ENCODE results near the gene RHOBTB3. TPM values are rescaled to one million over a fixed set of nuclear protein-coding genes. Genes with fewer than 3 reads are reported as not detected.

RHOBTB3 gene, protein sequence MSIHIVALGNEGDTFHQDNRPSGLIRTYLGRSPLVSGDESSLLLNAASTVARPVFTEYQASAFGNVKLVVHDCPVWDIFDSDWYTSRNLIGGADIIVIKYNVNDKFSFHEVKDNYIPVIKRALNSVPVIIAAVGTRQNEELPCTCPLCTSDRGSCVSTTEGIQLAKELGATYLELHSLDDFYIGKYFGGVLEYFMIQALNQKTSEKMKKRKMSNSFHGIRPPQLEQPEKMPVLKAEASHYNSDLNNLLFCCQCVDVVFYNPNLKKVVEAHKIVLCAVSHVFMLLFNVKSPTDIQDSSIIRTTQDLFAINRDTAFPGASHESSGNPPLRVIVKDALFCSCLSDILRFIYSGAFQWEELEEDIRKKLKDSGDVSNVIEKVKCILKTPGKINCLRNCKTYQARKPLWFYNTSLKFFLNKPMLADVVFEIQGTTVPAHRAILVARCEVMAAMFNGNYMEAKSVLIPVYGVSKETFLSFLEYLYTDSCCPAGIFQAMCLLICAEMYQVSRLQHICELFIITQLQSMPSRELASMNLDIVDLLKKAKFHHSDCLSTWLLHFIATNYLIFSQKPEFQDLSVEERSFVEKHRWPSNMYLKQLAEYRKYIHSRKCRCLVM
- total RNA-seq (33.4 TPM), polyA plus RNA-seq (18.1 TPM)
- long read RNA-seq, donor 1, full-length matches to known transcripts = 1 of 1 reads
- long read RNA-seq, donor 1, partial matches to known transcripts = 0 of 1 reads
- long read RNA-seq, donor 1, other reads (novel, unspliced or antisense) = 0 of 1 reads
- long read RNA-seq, donor 2 = 0 reads
- long read RNA-seq, donor 3, full-length matches to known transcripts = 6 of 6 reads
- long read RNA-seq, donor 3, partial matches to known transcripts = 0 of 6 reads
- long read RNA-seq, donor 3, other reads (novel, unspliced or antisense) = 0 of 6 reads
- long read RNA-seq, donor 4, full-length matches to known transcripts = 1 of 1 reads
- long read RNA-seq, donor 4, partial matches to known transcripts = 0 of 1 reads
- long read RNA-seq, donor 4, other reads (novel, unspliced or antisense) = 0 of 1 reads
- long read RNA-seq, donor 5, full-length matches to known transcripts = 3 of 13 reads
- long read RNA-seq, donor 5, partial matches to known transcripts = 10 of 13 reads
- long read RNA-seq, donor 5, other reads (novel, unspliced or antisense) = 0 of 13 reads
- long read RNA-seq, donor 6, full-length matches to known transcripts = 1 of 1 reads
- long read RNA-seq, donor 6, partial matches to known transcripts = 0 of 1 reads
- long read RNA-seq, donor 6, other reads (novel, unspliced or antisense) = 0 of 1 reads
- long read RNA-seq, donor 7, partial matches to known transcripts = 30 of 275 reads
- long read RNA-seq, donor 7, other reads (novel, unspliced or antisense) = 245 of 275 reads
- long read RNA-seq, donor 8, partial matches to known transcripts = 6 of 73 reads
- long read RNA-seq, donor 8, other reads (novel, unspliced or antisense) = 66 of 73 reads
- long read RNA-seq, donor 9, full-length matches to known transcripts = 4 of 4 reads
- long read RNA-seq, donor 9, partial matches to known transcripts = 0 of 4 reads
- long read RNA-seq, donor 9, other reads (novel, unspliced or antisense) = 0 of 4 reads
- long read RNA-seq, donor 10, full-length matches to known transcripts = 1 of 179 reads
- long read RNA-seq, donor 10, partial matches to known transcripts = 17 of 179 reads
- long read RNA-seq, donor 10, other reads (novel, unspliced or antisense) = 161 of 179 reads

- H3K4me3 ChIP-seq (ENCODE audit: low read length in 2 of 2) = peak within 1 kb of the TSS; percentile 59 to 74
- H3K27ac ChIP-seq (ENCODE audit: low read depth in 1 of 2, low read length in 1 of 2) = peak within 1 kb of the TSS; percentile 65 to 76
- H3K36me3 ChIP-seq (ENCODE audit: control insufficient read depth in 2 of 2, insufficient read depth in 2 of 2, low read length in 1 of 2) = no peaks in the 10 kb centered on the region
- WGBS = under 1% methylated on average over 78 of the region's 78 CpGs
- H3K27me3 ChIP-seq (ENCODE audit: control insufficient read depth in 2 of 2, insufficient read depth in 1 of 2, low read length in 1 of 2) = peaks cover 2 to 12% of the 10 kb centered on the region in 2 donors
- DNase-seq (ENCODE audit: low read depth in 6 of 9, low spot score in 9 of 9) = peak in 3 of 9 donors; percentile 59 to 80 (median 63)
- H3K9me3 ChIP-seq (ENCODE audit: control insufficient read depth in 2 of 2, insufficient read depth in 1 of 2, low read length in 1 of 2) = no peaks in the 10 kb centered on the region
- peaks cover 10 to 33% of the 10 kb centered on the region in 2 donors for H3K4me1 ChIP-seq (ENCODE audit: control insufficient read depth in 2 of 2, insufficient read depth in 2 of 2, low read length in 2 of 2)
Observed at GRCh38 chr5:95730730-95731570, at the start of gene RHOBTB3. TSS of gene RHOBTB3 (plus strand) at chr5:95731336. CDS start at chr5:95731683, 347 bp downstream.

GRCh38 chr5:95682891-95683290, 48.2 kb upstream of the RHOBTB3 start, which contains the start of gene SPATA9:
TSS of gene SPATA9 (minus strand) at chr5:95682991. CDS start at chr5:95682854, 137 bp downstream.
- 97% methylated on average over 1 of the region's 1 CpG for WGBS

DNA sequence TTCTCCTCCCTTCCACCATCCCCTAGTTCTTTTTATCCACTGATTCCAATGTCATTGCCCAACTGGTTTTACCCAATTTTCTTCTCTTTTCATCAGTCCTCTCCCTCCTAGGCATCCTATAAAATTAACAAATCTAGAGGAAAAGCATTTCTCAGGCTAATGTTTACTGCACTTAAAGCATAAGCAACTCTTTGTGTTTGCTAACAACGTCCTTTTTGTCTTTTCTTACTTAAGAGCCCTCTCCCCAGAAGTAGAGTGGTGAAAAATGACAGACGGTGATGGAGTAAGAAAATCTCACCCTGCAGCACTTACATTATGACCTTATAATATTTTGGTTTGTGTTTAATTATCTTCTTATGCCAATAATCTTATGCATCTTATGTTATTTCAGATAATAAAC, 46.8 kb upstream of the RHOBTB3 start:
- H3K4me3 ChIP-seq (ENCODE audit: low read length in 2 of 2) = no peak overlapping the region
- no peaks in the 10 kb centered on the region for H3K36me3 ChIP-seq (ENCODE audit: control insufficient read depth in 2 of 2, insufficient read depth in 2 of 2, low read length in 1 of 2)
- no peaks in the 10 kb centered on the region for H3K27me3 ChIP-seq (ENCODE audit: control insufficient read depth in 2 of 2, insufficient read depth in 1 of 2, low read length in 1 of 2)
- no peaks in the 10 kb centered on the region for H3K9me3 ChIP-seq (ENCODE audit: control insufficient read depth in 2 of 2, insufficient read depth in 1 of 2, low read length in 1 of 2)
- no peak for DNase-seq (ENCODE audit: low read depth in 6 of 9, low spot score in 9 of 9)
- 96% methylated on average over 2 of the region's 2 CpGs for WGBS
- no peaks in the 10 kb centered on the region for H3K4me1 ChIP-seq (ENCODE audit: control insufficient read depth in 2 of 2, insufficient read depth in 2 of 2, low read length in 2 of 2)
- H3K27ac ChIP-seq (ENCODE audit: low read depth in 1 of 2, low read length in 1 of 2) = no peak overlapping the region

More at GRCh38 chr5:95682891-95683290, 48.2 kb upstream of the RHOBTB3 start, which contains the start of gene SPATA9:
- no peak for DNase-seq (ENCODE audit: low read depth in 6 of 9, low spot score in 9 of 9)
- Histone ChIP-seq H3K27ac (ENCODE audit: low read depth in 1 of 2, low read length in 1 of 2) (no peak within 1 kb of the TSS), H3K4me3 (ENCODE audit: low read length in 2 of 2) (no peak within 1 kb of the TSS), H3K9me3 (ENCODE audit: control insufficient read depth in 2 of 2, insufficient read depth in 1 of 2, low read length in 1 of 2) (no peaks in the 10 kb centered on the region), H3K27me3 (ENCODE audit: control insufficient read depth in 2 of 2, insufficient read depth in 1 of 2, low read length in 1 of 2) (no peaks in the 10 kb centered on the region), H3K4me1 (ENCODE audit: control insufficient read depth in 2 of 2, insufficient read depth in 2 of 2, low read length in 2 of 2) (no peaks in the 10 kb centered on the region), H3K36me3 (ENCODE audit: control insufficient read depth in 2 of 2, insufficient read depth in 2 of 2, low read length in 1 of 2) (no peaks in the 10 kb centered on the region)

DNA sequence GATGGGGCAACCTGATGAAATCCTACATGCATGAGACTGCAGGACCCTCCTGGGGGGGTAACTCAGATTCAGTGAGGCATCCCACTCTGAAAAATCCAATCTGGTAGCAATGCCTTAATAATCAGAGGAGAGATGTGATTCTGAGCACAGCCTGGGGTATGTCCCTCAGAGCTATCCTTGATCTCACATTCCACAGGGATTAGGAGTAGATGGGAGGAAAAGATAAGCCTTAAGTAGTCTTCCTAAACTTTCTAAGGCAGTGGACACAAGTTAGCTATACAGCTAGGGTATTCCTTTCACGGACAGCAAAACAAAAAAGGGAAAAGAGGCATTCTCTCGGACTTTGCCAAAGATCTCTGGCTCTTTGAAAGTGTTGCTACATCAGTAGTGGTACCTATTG, 44.5 kb upstream of the RHOBTB3 start:
- H3K36me3 ChIP-seq (ENCODE audit: control insufficient read depth in 2 of 2, insufficient read depth in 2 of 2, low read length in 1 of 2) = no peaks in the 10 kb centered on the region
- H3K27ac ChIP-seq (ENCODE audit: low read depth in 1 of 2, low read length in 1 of 2) = no peak overlapping the region
- no peaks in the 10 kb centered on the region for H3K27me3 ChIP-seq (ENCODE audit: control insufficient read depth in 2 of 2, insufficient read depth in 1 of 2, low read length in 1 of 2)
- no peaks in the 10 kb centered on the region for H3K9me3 ChIP-seq (ENCODE audit: control insufficient read depth in 2 of 2, insufficient read depth in 1 of 2, low read length in 1 of 2)
- H3K4me1 ChIP-seq (ENCODE audit: control insufficient read depth in 2 of 2, insufficient read depth in 2 of 2, low read length in 2 of 2) = no peaks in the 10 kb centered on the region
- 97% methylated on average over 2 of the region's 2 CpGs for WGBS
- DNase-seq (ENCODE audit: low read depth in 6 of 9, low spot score in 9 of 9) = no peak
- no peak overlapping the region for H3K4me3 ChIP-seq (ENCODE audit: low read length in 2 of 2)

DNA sequence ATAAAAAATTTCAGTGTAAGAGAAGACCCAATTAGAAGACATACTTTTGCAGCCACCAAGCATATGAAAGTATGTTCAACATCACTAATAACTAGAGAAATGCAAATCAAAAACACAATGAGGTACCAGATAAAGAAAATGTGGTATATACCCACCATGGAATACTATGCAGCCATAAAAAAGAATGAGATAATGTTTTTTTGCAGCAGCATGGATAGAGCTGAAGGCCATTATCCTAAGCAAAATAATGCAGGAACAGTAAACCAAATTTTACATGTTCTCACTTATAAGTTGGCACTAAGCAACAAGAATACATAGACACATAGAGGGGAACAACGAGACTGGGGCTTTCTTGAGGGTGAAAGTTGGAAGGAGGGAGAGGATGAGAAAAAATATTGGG, 41.5 kb upstream of the RHOBTB3 start:
- H3K4me1 ChIP-seq (ENCODE audit: control insufficient read depth in 2 of 2, insufficient read depth in 2 of 2, low read length in 2 of 2) = no peaks in the 10 kb centered on the region
- H3K4me3 ChIP-seq (ENCODE audit: low read length in 2 of 2) = no peak overlapping the region
- no peak for DNase-seq (ENCODE audit: low read depth in 6 of 9, low spot score in 9 of 9)
- H3K27ac ChIP-seq (ENCODE audit: low read depth in 1 of 2, low read length in 1 of 2) = no peak overlapping the region
- WGBS = 95% methylated on average over 1 of the region's 1 CpG
- H3K36me3 ChIP-seq (ENCODE audit: control insufficient read depth in 2 of 2, insufficient read depth in 2 of 2, low read length in 1 of 2) = no peaks in the 10 kb centered on the region
- H3K27me3 ChIP-seq (ENCODE audit: control insufficient read depth in 2 of 2, insufficient read depth in 1 of 2, low read length in 1 of 2) = no peaks in the 10 kb centered on the region
- no peaks in the 10 kb centered on the region for H3K9me3 ChIP-seq (ENCODE audit: control insufficient read depth in 2 of 2, insufficient read depth in 1 of 2, low read length in 1 of 2)

DNA sequence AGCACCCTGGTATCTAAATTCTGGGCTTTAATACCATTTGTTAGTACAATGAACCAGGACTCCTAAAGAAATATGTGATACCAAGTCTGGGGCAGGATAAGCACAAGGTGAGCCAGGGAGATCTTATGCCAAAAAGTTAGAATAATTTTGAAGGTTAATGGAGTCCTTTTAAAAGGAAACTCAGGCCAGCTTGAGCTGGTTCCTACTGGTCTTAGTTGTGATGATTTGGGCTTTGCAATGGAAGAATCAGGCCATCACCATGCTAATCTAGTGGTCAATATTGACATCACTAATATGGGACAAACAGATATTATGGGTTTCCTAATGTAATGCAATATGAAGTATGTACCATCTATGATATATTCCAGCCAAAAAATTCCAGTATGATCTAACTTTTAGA, 40.8 kb upstream of the RHOBTB3 start:
- H3K4me3 ChIP-seq (ENCODE audit: low read length in 2 of 2) = no peak overlapping the region
- H3K36me3 ChIP-seq (ENCODE audit: control insufficient read depth in 2 of 2, insufficient read depth in 2 of 2, low read length in 1 of 2) = no peaks in the 10 kb centered on the region
- no peak for DNase-seq (ENCODE audit: low read depth in 6 of 9, low spot score in 9 of 9)
- no peaks in the 10 kb centered on the region for H3K4me1 ChIP-seq (ENCODE audit: control insufficient read depth in 2 of 2, insufficient read depth in 2 of 2, low read length in 2 of 2)
- no peak overlapping the region for H3K27ac ChIP-seq (ENCODE audit: low read depth in 1 of 2, low read length in 1 of 2)
- H3K27me3 ChIP-seq (ENCODE audit: control insufficient read depth in 2 of 2, insufficient read depth in 1 of 2, low read length in 1 of 2) = no peaks in the 10 kb centered on the region
- no peaks in the 10 kb centered on the region for H3K9me3 ChIP-seq (ENCODE audit: control insufficient read depth in 2 of 2, insufficient read depth in 1 of 2, low read length in 1 of 2)

DNA sequence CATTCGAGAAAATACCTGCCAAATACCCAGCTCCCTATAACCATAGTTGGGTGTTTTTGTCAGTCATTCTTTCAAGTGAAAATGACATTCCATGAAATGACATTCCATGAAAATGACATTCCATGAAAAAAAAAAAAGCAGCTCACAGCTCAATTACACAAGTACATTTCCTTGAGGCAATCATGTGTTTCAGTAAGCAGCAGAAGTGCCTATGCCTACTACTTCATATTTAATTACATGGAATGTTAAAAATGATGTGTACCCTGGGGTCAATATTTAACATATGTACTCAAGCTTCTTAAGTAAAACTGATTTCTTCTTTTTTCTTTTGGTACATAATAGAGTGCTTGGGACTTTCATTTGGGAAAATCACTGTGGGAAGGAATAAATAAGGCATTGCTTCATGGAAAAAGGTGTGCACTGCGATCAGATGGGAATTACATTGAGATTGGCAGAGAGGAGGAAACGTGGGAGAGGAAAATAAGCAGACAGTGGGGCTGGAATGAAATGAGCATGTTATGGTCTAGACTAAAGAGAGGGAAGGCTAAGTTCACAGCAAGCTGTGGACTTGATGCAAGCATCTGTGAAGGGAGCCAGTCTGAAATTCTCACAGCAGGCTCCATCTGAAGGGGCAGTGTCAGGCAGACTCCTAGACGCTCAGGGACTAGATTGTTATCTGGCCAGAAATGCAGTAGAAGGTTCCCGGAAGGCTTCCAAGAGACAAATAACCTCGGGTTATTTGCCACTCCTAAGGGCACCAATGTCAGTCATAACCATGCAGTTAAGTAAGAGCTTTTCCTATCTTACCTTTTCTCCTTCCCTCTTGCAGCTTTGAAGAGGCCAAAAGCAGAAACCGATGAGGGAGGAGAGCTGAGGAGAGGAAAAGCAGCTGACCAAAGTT, 33.1 kb upstream of the RHOBTB3 start:
- H3K4me3 ChIP-seq (ENCODE audit: low read length in 2 of 2) = no peak overlapping the region
- no peaks in the 10 kb centered on the region for H3K36me3 ChIP-seq (ENCODE audit: control insufficient read depth in 2 of 2, insufficient read depth in 2 of 2, low read length in 1 of 2)
- H3K27ac ChIP-seq (ENCODE audit: low read depth in 1 of 2, low read length in 1 of 2) = no peak overlapping the region
- no peak for DNase-seq (ENCODE audit: low read depth in 6 of 9, low spot score in 9 of 9)
- H3K9me3 ChIP-seq (ENCODE audit: control insufficient read depth in 2 of 2, insufficient read depth in 1 of 2, low read length in 1 of 2) = peaks cover 0 to 2% of the 10 kb centered on the region in 2 donors
- no peaks in the 10 kb centered on the region for H3K27me3 ChIP-seq (ENCODE audit: control insufficient read depth in 2 of 2, insufficient read depth in 1 of 2, low read length in 1 of 2)
- WGBS = 86% methylated on average over 7 of the region's 7 CpGs
- H3K4me1 ChIP-seq (ENCODE audit: control insufficient read depth in 2 of 2, insufficient read depth in 2 of 2, low read length in 2 of 2) = no peaks in the 10 kb centered on the region
